ENCODE measurements around the gene C3orf20. TPM values are rescaled to one million over a fixed set of nuclear protein-coding genes. Genes with fewer than 3 reads are reported as not detected.

Gene C3orf20
- total RNA-seq, 1 experiment from 2014 or later: not detected

GRCh38 chr3:14812196-14812790, 137.4 kb downstream of the C3orf20 start:
- no peaks in the 10 kb centered on the region for H3K36me3 ChIP-seq (ENCODE audit: control insufficient read depth, insufficient read depth, low read length)
- H3K9me3 ChIP-seq (ENCODE audit: control insufficient read depth, insufficient read depth, low read depth, low read length): no peaks in the 10 kb centered on the region
- CTCF ChIA-PET: no interaction called here
- POLR2A ChIA-PET: no interaction called here
- intact Hi-C loops (cut with micrococcal nuclease; ENCODE audit: unreplicated experiment) (no loop called here), in situ Hi-C loops (cut with HindIII; ENCODE audit: low pct_unique_long_range_greater_than_20kb, low sequenced_read_pairs) (no loop called here)
- TF ChIP-seq CTCF (IDR thresholded peaks at IDR 0.05) (no peak), TCF7L2 (IDR thresholded peaks at IDR 0.05; ENCODE audit: low read depth, low read length) (no peak), POLR2AphosphoS5 (IDR thresholded peaks at IDR 0.05; ENCODE audit: low read depth, low read length) (no peak), SIN3A (IDR thresholded peaks at IDR 0.05; ENCODE audit: borderline replicate concordance, insufficient read depth, low read depth, low read length) (no peak), REST (IDR thresholded peaks at IDR 0.05; ENCODE audit: insufficient read depth in 1 of 2, low read depth in 2 of 2, low read length in 1 of 2) (no peak)
- BruUV-seq (replicated peaks): no TSS peak
- peaks cover 13% of the 10 kb centered on the region for H3K27me3 ChIP-seq (ENCODE audit: control insufficient read depth, insufficient read depth, low read length)
- no peak overlapping the region for H3K27ac ChIP-seq (ENCODE audit: low read length)
- DNase-seq (ENCODE audit: low read depth, low spot score): no peak
- H3K4me3 ChIP-seq (ENCODE audit: low read depth in 2 of 2, low read length in 2 of 2): no peak overlapping the region
- H3K4me1 ChIP-seq (ENCODE audit: control insufficient read depth, insufficient read depth, low read length): no peaks in the 10 kb centered on the region
- no peak for ATAC-seq

- Histone ChIP-seq H3K4me3 (ENCODE audit: low read depth in 2 of 2, low read length in 2 of 2) (no peak overlapping the region), H3K27ac (ENCODE audit: low read length) (no peak overlapping the region), H3K36me3 (ENCODE audit: control insufficient read depth, insufficient read depth, low read length) (no peaks in the 10 kb centered on the region), H3K9me3 (ENCODE audit: control insufficient read depth, insufficient read depth, low read depth, low read length) (no peaks in the 10 kb centered on the region), H3K27me3 (ENCODE audit: control insufficient read depth, insufficient read depth, low read length) (peaks cover 13% of the 10 kb centered on the region), H3K4me1 (ENCODE audit: control insufficient read depth, insufficient read depth, low read length) (no peaks in the 10 kb centered on the region)
- POLR2A ChIA-PET: no interaction called here
- in situ Hi-C loops (cut with HindIII; ENCODE audit: low pct_unique_long_range_greater_than_20kb, low sequenced_read_pairs): no loop called here
- intact Hi-C loops (cut with micrococcal nuclease; ENCODE audit: unreplicated experiment): no loop called here
- TF ChIP-seq TCF7L2 (IDR thresholded peaks at IDR 0.05; ENCODE audit: low read depth, low read length): no peak
- no peak for TF ChIP-seq POLR2AphosphoS5 (IDR thresholded peaks at IDR 0.05; ENCODE audit: low read depth, low read length)
- no peak for TF ChIP-seq CTCF (IDR thresholded peaks at IDR 0.05)
- no peak for TF ChIP-seq SIN3A (IDR thresholded peaks at IDR 0.05; ENCODE audit: borderline replicate concordance, insufficient read depth, low read depth, low read length)
- TF ChIP-seq REST (IDR thresholded peaks at IDR 0.05; ENCODE audit: insufficient read depth in 1 of 2, low read depth in 2 of 2, low read length in 1 of 2): no peak
- CTCF ChIA-PET: interaction anchor here (0.9 kb wide), 1 partner anchor 107 kb away, joined by 3 read pairs; no protein-coding TSS in a partner anchor
- DNase-seq (ENCODE audit: low read depth, low spot score) (no peak), ATAC-seq (no peak)
- BruUV-seq (replicated peaks): no TSS peak
Measured at GRCh38 chr3:14814411-14814871, 139.5 kb downstream of the C3orf20 start.
